RPMI8226 (cell line): Measurements from ENCODE around the gene UBE2O.

ENCODE experiments used
- DNase-seq: peaks from one replicate; pipeline ENCODE4 v3.0.0-alpha.2; 2015

Gene UBE2O

GRCh38 chr17:76484228-76484725 lies 31.3 kb upstream of the UBE2O start:
- DNase-seq: no peak

DNA sequence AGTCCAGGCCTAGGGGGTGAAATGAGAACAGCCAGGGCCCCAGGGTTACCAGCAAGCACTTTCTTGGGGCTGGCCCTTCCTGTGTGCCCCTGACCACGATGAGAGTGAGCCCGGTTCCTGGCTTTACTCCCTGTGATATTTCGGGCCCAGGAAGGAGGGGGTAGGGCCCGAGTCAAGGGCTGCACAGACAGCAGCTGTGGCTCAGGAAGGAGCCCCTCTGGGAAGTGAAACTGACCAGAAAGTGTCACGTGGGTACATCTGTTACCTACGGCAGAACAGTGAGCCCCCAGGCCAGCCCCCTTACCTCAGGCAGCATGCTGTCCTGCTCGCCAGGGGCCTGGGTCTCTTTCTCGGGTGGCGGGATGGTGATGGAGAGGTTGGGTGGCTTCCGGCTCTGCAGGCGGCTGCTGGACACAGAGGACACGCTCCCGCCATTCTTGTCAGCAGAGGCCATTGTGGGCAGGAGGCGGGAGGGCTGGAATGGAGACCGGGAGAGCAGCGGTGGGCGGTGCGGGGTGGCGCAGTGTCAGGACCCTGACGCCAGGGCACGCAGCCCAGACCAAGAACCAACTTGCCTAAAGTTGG lies 28.2 kb upstream of the UBE2O start:
- peak; percentile 91 for DNase-seq

- no peak for DNase-seq
Observed at GRCh38 chr17:76480632-76481031, 27.7 kb upstream of the UBE2O start.

DNA sequence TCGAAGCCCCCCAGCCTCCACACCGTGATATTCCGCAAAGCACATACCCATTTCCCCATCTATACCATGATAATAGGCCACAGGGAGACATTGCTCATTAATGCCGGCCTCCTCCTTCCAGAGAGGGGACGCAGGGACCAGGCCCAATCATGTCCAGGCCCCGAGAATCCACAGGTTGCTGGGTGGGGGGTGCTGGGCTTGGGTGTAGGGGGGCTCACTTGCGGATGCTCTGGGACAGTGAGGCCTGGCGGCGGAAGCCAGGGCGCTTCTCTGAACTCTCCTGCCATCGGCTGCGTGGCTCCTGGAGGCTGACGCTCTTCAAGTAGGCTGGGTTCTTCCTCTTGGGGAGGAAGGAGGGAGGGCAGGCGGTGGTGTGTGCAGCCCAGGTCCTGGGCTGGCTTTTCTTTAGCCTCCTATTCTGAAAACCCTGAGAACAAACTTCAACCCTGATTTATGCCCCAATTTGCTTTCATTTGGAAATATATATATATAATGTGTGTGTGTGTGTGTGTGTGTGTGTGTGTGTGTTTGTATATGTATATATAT lies 26.6 kb upstream of the UBE2O start:
- no peak for DNase-seq

- DNase-seq: no peak
Observed at GRCh38 chr17:76478730-76479514, 26.0 kb upstream of the UBE2O start.

GRCh38 chr17:76478097-76478496 lies 25.1 kb upstream of the UBE2O start:
- no peak for DNase-seq

DNA sequence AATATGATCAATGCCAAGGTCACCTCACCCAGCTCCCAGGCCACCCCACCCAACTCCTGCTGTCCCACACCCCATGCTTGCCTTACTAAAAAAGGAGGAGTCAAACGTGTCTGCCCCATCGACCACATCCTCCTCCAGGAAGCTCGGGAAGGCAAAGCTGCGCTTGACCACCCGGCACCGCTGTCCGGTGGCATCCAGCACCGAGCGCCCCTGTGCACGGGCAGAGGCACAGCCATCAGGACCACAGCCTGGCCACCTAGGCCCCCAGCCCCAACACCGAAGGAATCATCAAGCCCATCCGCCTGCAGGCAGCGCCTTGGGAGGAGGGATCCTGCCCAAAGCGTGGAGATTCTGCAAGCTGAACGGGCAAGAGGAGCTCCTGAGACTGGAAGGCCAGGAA lies 24.6 kb upstream of the UBE2O start:
- DNase-seq: no peak

- no peak for DNase-seq
Observed at GRCh38 chr17:76476736-76477135, 23.8 kb upstream of the UBE2O start.

- DNase-seq: no peak
Observed at GRCh38 chr17:76475302-76475701, 22.4 kb upstream of the UBE2O start.

DNA sequence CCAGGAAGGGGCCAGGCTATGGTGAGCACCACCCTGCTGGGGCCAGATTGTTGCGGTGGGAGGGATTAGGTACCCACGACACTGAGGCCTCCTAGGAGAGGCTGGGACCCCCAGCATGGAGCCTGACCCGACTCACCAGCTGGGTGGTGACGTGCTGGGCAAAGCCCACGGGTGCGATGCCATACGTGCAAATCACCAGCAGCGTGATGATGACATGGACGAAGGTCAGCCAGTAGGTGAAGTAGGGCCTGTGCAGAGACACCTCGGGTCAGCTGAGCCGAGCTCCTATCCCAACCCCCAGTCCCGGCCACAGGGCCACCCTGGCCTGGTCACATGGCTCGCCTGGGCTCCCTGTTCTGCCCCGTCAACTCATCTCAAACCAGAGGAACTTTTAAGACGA lies 21.9 kb upstream of the UBE2O start:
- no peak for DNase-seq

DNA sequence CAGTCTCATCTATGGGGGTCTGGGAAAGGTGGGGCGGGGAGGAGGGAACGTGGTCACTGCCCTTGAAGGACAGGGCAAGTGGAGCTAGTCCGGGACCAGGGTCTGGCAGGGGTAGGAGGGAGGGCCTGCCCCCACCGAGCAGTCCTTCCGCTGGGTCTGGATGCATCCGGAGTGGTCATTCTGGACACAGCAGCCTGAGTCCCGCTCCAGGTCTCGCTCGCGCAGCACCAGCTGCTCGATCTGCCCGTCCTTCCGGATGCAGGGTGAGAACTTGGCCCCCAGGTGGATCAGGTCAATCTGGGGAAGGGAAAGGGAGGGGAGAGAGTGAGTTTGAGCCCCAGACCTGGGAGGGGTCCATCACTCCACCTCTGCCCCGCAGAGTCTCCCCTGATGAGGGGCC lies 21.3 kb upstream of the UBE2O start:
- no peak for DNase-seq

GRCh38 chr17:76473541-76473985 lies 20.6 kb upstream of the UBE2O start:
- no peak for DNase-seq

DNA sequence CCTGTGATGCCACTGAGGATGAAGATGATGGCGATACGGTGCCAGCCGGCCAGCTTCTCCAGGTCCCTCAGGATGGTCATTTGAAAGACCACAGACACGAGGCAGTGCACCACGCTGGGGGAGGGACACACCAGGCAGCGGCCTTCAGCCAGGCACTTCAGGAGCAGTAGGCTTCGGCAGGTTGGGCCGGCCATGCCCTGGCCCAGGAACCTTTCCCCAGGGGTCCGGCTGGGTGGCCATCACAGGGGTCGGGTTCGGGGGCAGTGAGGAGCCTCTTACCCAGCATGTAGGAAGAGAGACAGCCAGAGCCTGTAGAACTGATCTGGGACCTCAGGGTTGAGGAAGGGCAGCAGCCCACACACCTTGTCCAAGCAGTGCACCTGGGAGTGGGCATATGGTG lies 19.8 kb upstream of the UBE2O start:
- no peak for DNase-seq

DNA sequence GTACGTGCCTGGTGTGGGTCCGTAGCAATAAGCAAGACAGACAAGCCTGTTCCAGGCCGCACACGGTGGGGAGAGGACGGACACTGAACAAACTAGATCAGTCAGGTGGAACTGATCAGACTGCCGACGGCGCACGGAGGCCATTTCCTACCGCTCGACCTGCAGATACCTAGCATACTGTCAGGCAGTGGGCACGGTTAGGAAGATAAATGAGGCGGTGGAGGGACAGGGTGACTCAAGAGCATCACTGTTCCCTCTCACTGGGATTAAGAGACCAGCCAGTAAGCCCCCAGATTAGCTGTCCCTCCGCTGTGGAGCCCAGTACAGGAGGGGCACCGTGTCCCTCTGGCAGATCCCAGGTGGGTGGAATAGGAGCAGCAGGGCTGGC lies 19.3 kb upstream of the UBE2O start:
- no peak for DNase-seq

DNA sequence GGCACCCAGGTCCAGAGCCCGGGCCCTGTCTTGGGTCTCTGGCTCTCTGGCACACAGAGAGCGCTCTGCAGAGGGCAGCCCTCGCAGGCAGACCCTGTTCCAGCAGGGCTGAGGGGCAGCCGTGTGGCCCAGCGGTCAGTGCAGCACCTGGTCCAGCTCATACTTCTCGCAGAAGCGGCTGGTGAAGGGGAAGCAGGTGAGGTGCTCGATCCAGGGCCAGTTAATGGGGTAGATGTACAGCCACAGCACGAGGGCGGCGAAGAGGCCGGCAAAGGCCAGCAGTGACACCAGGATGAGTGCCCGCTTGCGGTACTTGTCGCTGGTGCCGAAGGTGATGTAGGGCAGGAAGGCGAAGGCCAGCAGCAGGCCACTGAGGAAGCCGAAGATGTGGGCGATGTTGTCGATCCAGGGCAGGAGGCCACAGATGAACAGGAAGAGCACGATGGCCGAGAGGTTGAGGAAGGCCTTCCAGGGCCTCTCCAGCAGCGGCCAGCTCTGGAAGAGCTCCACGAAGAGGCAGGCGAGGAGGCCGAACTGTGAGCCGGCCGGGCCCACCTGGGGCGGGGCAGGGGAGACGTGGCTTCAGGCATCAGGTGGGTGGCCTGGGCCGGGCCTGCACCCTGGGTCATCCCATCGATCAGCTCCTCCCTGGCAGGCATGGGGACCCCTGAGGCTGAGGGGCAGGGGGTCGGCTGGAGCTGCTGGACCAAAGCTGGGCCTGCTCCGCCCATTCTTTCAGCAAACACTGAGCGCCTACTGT lies 18.7 kb upstream of the UBE2O start:
- DNase-seq: no peak

DNA sequence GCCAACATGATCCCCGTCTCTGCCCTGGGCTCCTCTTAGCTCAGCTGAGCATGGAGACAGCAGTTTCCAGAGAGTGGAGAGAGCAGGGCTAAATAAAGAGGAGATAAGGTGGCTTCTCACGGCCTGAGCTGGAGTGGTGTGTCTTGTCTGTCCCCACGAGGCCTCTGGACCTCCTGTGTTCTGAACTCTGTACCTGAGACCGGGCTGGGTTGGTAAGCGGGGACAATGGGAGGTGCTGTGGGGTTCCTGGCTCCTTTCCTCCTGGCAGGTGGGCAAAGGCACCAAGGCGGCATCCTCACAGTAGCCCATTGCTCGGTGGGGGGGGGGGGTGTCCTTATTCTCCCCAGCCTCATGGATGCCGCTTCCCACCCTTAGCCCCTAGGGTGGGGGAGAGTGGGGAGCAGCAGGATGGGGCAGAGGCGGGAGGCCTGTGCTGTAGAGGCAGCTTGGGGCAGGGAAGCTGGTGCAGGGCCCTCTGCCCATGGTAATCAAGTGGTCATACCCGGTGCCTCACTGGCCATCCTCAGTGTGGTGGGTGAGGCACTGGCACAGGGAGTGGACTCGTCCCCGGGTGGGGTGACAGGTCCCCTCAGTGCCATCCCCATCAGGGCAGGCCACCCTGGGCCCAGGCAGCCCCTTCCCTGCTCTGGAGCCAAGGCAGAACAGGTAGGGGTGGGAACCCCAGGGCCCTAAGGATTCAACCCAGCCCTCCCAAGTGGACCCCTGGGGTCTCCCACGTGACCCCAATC lies 17.2 kb upstream of the UBE2O start:
- no peak for DNase-seq

- no peak for DNase-seq
Observed at GRCh38 chr17:76469076-76469990, 16.4 kb upstream of the UBE2O start.

DNA sequence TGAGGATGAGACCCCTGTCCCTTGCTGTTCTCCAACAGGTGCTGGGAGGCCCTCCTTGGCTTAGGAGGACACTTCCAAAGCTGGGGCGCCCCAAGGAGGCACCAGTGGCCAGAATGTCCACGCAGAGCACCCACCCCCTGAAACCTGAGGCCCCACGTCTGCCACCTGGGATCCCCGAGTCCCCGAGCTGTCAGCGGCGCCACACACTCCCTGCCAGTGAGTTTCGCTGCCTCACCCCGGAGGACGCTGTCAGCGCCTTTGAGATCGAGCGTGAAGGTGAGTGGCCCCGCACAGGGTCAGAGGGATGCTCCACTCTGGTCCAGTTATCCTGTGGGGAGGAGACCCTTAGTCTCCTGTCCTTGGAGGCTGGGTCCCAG lies 15.7 kb upstream of the UBE2O start:
- DNase-seq: no peak

DNA sequence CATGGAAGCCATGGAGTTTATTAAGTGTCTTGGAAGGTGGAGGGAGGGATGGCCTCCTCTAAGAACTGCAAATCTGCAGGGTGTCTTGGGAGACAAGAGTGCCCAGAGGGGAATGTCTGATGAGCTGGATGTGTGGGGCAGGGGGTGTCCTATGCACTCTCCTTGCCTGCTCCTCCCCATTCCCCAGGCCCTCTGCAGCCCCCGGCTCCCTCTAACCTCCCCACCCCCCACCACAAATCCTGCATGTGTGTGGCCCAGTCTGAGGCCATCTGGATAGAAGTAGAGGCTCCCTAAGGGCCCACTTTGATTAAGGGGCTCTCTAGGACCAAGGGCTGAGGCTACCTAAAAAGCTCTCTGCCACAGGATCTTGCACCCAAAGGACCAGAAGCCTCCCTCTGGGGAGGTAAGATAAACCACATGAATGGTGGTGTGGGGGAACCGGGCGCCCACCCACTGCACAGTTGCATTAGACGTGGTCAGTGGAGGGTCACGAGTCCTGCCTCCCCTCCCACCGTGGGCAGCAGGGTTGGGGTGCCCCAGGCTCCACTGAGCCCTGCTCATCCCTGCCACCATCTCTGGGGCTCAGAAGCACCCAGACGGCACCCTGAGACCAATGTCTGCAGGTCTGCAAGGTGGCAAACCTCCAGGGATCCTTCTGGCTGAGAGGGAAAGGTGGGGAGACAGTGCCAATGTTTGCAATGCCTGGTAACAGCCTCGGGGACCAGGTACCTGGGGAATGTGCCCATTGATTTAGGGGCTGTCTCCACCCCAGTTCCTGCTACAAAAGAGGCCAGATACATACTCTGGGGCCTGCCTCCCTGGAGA lies 15.1 kb upstream of the UBE2O start:
- DNase-seq: no peak

DNA sequence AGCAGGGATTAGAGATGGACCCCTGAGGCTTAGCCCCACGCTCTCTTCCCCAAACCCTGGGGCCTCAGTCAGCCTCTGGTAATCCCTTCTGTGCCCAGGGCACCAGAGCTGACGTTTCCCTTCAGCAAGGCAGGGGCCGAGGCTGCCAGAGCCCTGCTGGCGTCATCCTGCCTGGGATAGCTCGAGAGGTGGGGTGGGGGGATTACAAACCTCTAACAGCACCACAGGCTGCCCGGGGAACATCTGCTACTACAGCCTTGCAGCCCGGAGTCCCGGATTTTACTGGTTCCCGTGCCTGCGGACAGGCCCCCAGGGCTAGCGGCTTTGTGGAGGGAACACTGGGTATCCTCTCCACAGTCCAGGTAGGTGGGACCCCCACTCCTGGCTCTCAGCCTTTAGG lies 14.4 kb upstream of the UBE2O start, which contains the start of gene AANAT:
TSS of gene AANAT (plus strand) at position 238 of the 400 bp plus-strand sequence. CDS start 1,144 bp downstream, outside the sequence.
- DNase-seq: no peak

DNA sequence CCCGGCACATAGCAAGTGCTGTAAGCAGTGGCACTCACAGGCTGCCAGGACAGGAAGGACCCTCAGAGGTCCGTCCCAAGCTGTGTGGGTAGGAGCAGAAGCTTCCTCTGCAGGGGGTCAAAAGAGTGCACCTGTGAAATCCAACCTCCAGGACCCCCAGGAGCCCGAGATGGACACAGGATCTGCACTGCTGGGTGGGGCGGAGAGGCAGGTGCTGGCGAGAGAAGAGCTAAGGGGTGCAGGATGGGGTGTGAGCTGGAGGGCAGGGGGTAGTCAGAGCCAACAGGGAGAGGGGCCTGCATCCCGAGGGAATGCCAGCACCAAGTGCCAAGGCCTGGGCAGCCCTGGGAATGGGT lies 13.8 kb upstream of the UBE2O start:
- no peak for DNase-seq
